ENCODE results near the gene HBA2. TPM values are rescaled to one million over a fixed set of nuclear protein-coding genes. Genes with fewer than 3 reads are reported as not detected.

Gene HBA2
- total and polyA plus RNA-seq, 9 of the 15 experiments (the other 6 are each of a cell fraction or from before 2014, with no cell fraction given): 40.4 to 853 (median 286) TPM

DNA sequence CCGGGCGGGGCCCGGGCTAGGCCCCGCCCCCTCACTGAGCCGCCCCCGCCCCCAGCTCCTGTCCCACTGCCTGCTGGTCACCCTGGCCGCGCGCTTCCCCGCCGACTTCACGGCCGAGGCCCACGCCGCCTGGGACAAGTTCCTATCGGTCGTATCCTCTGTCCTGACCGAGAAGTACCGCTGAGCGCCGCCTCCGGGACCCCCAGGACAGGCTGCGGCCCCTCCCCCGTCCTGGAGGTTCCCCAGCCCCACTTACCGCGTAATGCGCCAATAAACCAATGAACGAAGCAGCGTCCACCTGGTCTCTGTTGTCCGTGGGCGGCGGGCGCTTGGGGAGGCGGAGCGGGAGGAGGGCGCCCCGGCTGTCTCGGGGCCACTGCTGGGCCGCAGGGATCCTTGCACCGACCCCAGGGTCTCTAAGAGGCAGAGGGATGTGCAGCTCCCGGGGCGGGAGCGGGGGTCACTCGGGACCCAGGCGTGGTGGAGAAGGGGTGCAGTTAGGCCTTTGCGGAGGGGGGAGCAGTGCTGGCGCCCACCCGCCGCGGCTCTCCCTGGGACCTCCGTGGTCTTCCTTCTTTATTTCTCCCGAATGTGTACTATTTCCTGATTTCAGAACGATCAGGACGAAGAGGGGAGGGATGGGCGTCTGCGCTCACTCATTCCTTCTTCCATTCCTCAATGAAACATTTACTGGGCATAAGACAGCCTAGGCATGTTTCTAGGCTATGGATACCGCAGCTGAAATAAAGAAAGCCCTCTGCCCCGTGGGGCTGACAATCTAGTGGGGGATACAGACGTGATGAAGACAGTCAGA lies 18.3 kb upstream of the HBA2 start (continued):
- TF ChIP-seq, protein P1, sequence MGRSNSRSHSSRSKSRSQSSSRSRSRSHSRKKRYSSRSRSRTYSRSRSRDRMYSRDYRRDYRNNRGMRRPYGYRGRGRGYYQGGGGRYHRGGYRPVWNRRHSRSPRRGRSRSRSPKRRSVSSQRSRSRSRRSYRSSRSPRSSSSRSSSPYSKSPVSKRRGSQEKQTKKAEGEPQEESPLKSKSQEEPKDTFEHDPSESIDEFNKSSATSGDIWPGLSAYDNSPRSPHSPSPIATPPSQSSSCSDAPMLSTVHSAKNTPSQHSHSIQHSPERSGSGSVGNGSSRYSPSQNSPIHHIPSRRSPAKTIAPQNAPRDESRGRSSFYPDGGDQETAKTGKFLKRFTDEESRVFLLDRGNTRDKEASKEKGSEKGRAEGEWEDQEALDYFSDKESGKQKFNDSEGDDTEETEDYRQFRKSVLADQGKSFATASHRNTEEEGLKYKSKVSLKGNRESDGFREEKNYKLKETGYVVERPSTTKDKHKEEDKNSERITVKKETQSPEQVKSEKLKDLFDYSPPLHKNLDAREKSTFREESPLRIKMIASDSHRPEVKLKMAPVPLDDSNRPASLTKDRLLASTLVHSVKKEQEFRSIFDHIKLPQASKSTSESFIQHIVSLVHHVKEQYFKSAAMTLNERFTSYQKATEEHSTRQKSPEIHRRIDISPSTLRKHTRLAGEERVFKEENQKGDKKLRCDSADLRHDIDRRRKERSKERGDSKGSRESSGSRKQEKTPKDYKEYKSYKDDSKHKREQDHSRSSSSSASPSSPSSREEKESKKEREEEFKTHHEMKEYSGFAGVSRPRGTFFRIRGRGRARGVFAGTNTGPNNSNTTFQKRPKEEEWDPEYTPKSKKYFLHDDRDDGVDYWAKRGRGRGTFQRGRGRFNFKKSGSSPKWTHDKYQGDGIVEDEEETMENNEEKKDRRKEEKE (IDR thresholded peaks at IDR 0.05; ENCODE audit: borderline replicate concordance in 1 of 2, control insufficient read depth in 1 of 2, low read depth in 2 of 2, low read length in 1 of 2): no peak
- TF ChIP-seq ZNF253 (CRISPR knock-in tag; conservative IDR thresholded peaks at IDR 0.05) (no peak), BMI1 (IDR thresholded peaks at IDR 0.05; ENCODE audit: low read length) (no peak), NBN (IDR thresholded peaks at IDR 0.05; ENCODE audit: low read depth) (0 out of 2 replicates have a peak, but pooled peaks have one; percentile 38), GATA2 (CRISPR knock-in tag; IDR thresholded peaks at IDR 0.05) (no peak), MXI1 (IDR thresholded peaks at IDR 0.05; ENCODE audit: low read depth, low read length) (no peak), ZNF695 (CRISPR knock-in tag; IDR thresholded peaks at IDR 0.05) (no peak), FOXP1 (CRISPR knock-in tag; IDR thresholded peaks at IDR 0.05) (no peak), DACH1 (IDR thresholded peaks at IDR 0.05; ENCODE audit: partially characterized antibody) (no peak), SIN3A (IDR thresholded peaks at IDR 0.05; ENCODE audit: borderline replicate concordance in 2 of 2, control insufficient read depth in 1 of 2, low read depth in 2 of 2, low read length in 2 of 2) (no peak), ZNF785 (CRISPR knock-in tag; IDR thresholded peaks at IDR 0.05) (no peak), BCL6 (CRISPR knock-in tag; IDR thresholded peaks at IDR 0.05) (no peak)
- TF ChIP-seq, protein P2, sequence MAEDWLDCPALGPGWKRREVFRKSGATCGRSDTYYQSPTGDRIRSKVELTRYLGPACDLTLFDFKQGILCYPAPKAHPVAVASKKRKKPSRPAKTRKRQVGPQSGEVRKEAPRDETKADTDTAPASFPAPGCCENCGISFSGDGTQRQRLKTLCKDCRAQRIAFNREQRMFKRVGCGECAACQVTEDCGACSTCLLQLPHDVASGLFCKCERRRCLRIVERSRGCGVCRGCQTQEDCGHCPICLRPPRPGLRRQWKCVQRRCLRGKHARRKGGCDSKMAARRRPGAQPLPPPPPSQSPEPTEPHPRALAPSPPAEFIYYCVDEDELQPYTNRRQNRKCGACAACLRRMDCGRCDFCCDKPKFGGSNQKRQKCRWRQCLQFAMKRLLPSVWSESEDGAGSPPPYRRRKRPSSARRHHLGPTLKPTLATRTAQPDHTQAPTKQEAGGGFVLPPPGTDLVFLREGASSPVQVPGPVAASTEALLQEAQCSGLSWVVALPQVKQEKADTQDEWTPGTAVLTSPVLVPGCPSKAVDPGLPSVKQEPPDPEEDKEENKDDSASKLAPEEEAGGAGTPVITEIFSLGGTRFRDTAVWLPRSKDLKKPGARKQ (CRISPR knock-in tag; IDR thresholded peaks at IDR 0.05): no peak
- TF ChIP-seq, protein P3, sequence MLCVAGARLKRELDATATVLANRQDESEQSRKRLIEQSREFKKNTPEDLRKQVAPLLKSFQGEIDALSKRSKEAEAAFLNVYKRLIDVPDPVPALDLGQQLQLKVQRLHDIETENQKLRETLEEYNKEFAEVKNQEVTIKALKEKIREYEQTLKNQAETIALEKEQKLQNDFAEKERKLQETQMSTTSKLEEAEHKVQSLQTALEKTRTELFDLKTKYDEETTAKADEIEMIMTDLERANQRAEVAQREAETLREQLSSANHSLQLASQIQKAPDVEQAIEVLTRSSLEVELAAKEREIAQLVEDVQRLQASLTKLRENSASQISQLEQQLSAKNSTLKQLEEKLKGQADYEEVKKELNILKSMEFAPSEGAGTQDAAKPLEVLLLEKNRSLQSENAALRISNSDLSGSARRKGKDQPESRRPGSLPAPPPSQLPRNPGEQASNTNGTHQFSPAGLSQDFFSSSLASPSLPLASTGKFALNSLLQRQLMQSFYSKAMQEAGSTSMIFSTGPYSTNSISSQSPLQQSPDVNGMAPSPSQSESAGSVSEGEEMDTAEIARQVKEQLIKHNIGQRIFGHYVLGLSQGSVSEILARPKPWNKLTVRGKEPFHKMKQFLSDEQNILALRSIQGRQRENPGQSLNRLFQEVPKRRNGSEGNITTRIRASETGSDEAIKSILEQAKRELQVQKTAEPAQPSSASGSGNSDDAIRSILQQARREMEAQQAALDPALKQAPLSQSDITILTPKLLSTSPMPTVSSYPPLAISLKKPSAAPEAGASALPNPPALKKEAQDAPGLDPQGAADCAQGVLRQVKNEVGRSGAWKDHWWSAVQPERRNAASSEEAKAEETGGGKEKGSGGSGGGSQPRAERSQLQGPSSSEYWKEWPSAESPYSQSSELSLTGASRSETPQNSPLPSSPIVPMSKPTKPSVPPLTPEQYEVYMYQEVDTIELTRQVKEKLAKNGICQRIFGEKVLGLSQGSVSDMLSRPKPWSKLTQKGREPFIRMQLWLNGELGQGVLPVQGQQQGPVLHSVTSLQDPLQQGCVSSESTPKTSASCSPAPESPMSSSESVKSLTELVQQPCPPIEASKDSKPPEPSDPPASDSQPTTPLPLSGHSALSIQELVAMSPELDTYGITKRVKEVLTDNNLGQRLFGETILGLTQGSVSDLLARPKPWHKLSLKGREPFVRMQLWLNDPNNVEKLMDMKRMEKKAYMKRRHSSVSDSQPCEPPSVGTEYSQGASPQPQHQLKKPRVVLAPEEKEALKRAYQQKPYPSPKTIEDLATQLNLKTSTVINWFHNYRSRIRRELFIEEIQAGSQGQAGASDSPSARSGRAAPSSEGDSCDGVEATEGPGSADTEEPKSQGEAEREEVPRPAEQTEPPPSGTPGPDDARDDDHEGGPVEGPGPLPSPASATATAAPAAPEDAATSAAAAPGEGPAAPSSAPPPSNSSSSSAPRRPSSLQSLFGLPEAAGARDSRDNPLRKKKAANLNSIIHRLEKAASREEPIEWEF (CRISPR knock-in tag; IDR thresholded peaks at IDR 0.05): no peak
- TF ChIP-seq, protein P4, sequence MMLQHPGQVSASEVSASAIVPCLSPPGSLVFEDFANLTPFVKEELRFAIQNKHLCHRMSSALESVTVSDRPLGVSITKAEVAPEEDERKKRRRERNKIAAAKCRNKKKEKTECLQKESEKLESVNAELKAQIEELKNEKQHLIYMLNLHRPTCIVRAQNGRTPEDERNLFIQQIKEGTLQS (IDR thresholded peaks at IDR 0.05): no peak
- TF ChIP-seq, protein P4 (CRISPR knock-in tag; conservative IDR thresholded peaks at IDR 0.05): no peak
